Measurements from ENCODE around the gene SEC14L3.
"Not testable (repeated sequence)": the region's sequence is repeated elsewhere in the genome, so short reads cannot be mapped to it uniquely, and the experiment has no call there.

The SEC14L3 gene

DNA sequence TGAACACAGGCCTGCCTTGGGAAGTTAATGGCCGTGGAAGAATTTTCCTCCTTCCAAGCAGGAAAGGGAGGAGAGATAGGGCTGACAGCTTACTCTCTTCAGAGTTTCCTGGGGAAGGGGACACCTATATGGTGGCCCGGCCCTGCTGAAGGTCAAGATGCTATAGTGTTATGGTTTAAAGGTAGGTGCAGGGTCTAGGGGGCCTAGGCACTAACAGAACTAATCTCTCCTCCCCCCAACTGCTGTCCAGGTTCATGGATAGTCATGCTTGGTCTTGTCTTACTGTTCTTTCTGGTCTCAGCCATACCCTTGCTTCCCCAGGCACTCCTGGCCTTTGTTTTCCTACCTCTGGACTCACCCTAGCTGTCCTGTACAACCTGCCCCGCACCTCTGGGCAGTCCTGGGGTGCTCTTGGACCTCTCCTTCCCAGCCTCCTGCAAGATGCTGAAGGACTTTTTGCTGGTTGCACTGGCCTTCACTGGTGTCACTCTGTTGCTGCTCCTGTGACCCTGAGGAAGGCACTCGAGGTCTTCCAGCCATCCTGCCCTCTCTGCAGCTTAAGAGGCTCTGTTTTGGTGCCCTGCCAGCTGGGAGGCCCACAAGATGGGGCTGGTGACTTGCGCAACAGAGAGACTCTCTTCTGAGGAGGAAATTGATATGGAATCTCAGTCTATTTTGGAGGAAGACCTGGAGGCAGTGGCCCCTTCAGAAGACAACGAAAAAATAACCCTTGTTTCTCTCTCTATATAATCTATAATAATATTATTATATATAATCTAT lies 17.9 kb downstream of the SEC14L3 start:
- no peak overlapping the region for H3K4me3 ChIP-seq (ENCODE audit: low read length)
- no peaks in the 10 kb centered on the region for H3K36me3 ChIP-seq (ENCODE audit: control insufficient read depth, insufficient read depth, low read length)
- H3K9ac ChIP-seq (ENCODE audit: low read length), result no peak overlapping the region
- no peak overlapping the region for H2AK5ac ChIP-seq (ENCODE audit: low read length)
- no peak overlapping the region for H3K56ac ChIP-seq (ENCODE audit: low read length)
- no peak overlapping the region for H3K4me2 ChIP-seq (ENCODE audit: low read length)
- no peak overlapping the region for H4K8ac ChIP-seq (ENCODE audit: low read depth, low read length)
- no peak overlapping the region for H2BK5ac ChIP-seq (ENCODE audit: low read length)
- no peak overlapping the region for H3K23ac ChIP-seq (ENCODE audit: low read length)
- no peaks in the 10 kb centered on the region for H3K79me1 ChIP-seq (ENCODE audit: low read length)
- no peaks in the 10 kb centered on the region for H3K27me3 ChIP-seq (ENCODE audit: insufficient read depth, low read length, poor library complexity)
- no CpG with 5 or more reads among the region's 6 CpGs for WGBS (ENCODE audit: extremely low coverage, insufficient coverage, low lambda C conversion rate)
- no peak overlapping the region for H4K5ac ChIP-seq (ENCODE audit: low read length)
- H3K4ac ChIP-seq (ENCODE audit: low read depth, low read length), result no peak overlapping the region
- H3K79me2 ChIP-seq (ENCODE audit: control insufficient read depth, insufficient read depth, low read length), result no peaks in the 10 kb centered on the region
- no peak overlapping the region for H3K27ac ChIP-seq (ENCODE audit: low read depth, low read length)
- H3K18ac ChIP-seq (ENCODE audit: low read length), result no peak overlapping the region
- H3K4me1 ChIP-seq (ENCODE audit: control insufficient read depth, low read depth, low read length), result no peaks in the 10 kb centered on the region
- H2BK15ac ChIP-seq (replicated peaks; ENCODE audit: low read depth), result no peak overlapping the region
- DNase-seq, result peak; percentile 48
- H2BK120ac ChIP-seq (ENCODE audit: low read depth, low read length), result no peak overlapping the region

DNA sequence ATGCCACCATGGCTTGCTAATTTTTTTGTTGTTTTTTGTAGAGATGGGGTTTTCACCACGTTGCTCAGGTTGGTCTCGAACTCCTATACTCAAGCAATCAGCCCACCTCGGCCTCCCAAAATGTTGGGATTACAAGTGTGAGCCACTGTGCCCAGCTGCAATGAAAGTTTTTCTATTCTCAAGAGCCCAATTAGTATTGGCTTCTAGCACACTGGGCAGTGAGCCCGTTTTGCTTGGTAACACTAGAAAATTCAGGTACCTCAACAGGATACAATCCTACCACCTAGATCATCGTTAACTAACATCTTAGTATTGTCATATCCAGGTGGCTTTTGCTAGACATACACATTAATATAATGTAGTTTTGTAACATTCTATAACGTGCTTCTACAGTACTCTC lies 19.0 kb downstream of the SEC14L3 start:
- H3K79me1 ChIP-seq (ENCODE audit: low read length), result no peaks in the 10 kb centered on the region
- no peak overlapping the region for H3K56ac ChIP-seq (ENCODE audit: low read length)
- no peaks in the 10 kb centered on the region for H3K36me3 ChIP-seq (ENCODE audit: control insufficient read depth, insufficient read depth, low read length)
- H3K9ac ChIP-seq (ENCODE audit: low read length), result no peak overlapping the region
- no peak for DNase-seq
- H3K4me2 ChIP-seq (ENCODE audit: low read length), result no peak overlapping the region
- no peak overlapping the region for H2BK15ac ChIP-seq (replicated peaks; ENCODE audit: low read depth)
- no peak overlapping the region for H4K8ac ChIP-seq (ENCODE audit: low read depth, low read length)
- no peak overlapping the region for H3K18ac ChIP-seq (ENCODE audit: low read length)
- no peak overlapping the region for H3K4ac ChIP-seq (ENCODE audit: low read depth, low read length)
- no peak overlapping the region for H3K27ac ChIP-seq (ENCODE audit: low read depth, low read length)
- H3K4me1 ChIP-seq (ENCODE audit: control insufficient read depth, low read depth, low read length), result no peaks in the 10 kb centered on the region
- no peak overlapping the region for H2BK120ac ChIP-seq (ENCODE audit: low read depth, low read length)
- no peaks in the 10 kb centered on the region for H3K79me2 ChIP-seq (ENCODE audit: control insufficient read depth, insufficient read depth, low read length)
- H3K27me3 ChIP-seq (ENCODE audit: insufficient read depth, low read length, poor library complexity), result no peaks in the 10 kb centered on the region
- no peak overlapping the region for H2AK5ac ChIP-seq (ENCODE audit: low read length)
- H4K5ac ChIP-seq (ENCODE audit: low read length), result no peak overlapping the region
- WGBS (ENCODE audit: extremely low coverage, insufficient coverage, low lambda C conversion rate), result no CpG with 5 or more reads among the region's 6 CpGs
- no peak overlapping the region for H2BK5ac ChIP-seq (ENCODE audit: low read length)
- no peak overlapping the region for H3K23ac ChIP-seq (ENCODE audit: low read length)
- H3K4me3 ChIP-seq (ENCODE audit: low read length), result no peak overlapping the region

DNA sequence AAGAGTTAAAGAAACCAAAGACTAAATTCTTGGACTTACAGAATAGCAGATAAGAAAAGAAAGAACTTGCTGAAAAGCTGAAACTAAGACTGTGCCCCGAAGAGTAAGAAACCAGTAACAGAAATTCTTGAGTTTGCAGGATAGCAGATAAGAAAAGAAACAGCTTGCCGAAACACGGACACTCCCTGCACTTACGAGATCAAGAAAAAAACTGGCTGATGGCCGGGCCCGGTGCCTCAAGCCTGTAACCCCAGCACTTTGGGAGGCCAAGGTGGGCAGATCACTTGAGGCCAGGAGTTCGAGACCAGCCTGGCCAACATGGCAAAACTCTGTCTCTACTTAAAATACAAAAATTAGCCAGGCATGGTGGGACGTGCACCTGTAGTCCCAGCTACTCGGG lies 20.3 kb downstream of the SEC14L3 start:
- not testable (repeated sequence) for H4K8ac ChIP-seq (ENCODE audit: low read depth, low read length); H2BK120ac ChIP-seq (ENCODE audit: low read depth, low read length); H4K5ac ChIP-seq (ENCODE audit: low read length); H3K4me2 ChIP-seq (ENCODE audit: low read length); H3K4me3 ChIP-seq (ENCODE audit: low read length); H3K79me1 ChIP-seq (ENCODE audit: low read length); H3K27ac ChIP-seq (ENCODE audit: low read depth, low read length); H3K56ac ChIP-seq (ENCODE audit: low read length); H3K36me3 ChIP-seq (ENCODE audit: control insufficient read depth, insufficient read depth, low read length); H3K23ac ChIP-seq (ENCODE audit: low read length); H3K9ac ChIP-seq (ENCODE audit: low read length); H3K4ac ChIP-seq (ENCODE audit: low read depth, low read length); H3K79me2 ChIP-seq (ENCODE audit: control insufficient read depth, insufficient read depth, low read length); H2BK5ac ChIP-seq (ENCODE audit: low read length); H3K4me1 ChIP-seq (ENCODE audit: control insufficient read depth, low read depth, low read length); H3K27me3 ChIP-seq (ENCODE audit: insufficient read depth, low read length, poor library complexity); H3K18ac ChIP-seq (ENCODE audit: low read length); H2AK5ac ChIP-seq (ENCODE audit: low read length); DNase-seq; H2BK15ac ChIP-seq (replicated peaks; ENCODE audit: low read depth)
- no CpG with 5 or more reads among the region's 9 CpGs for WGBS (ENCODE audit: extremely low coverage, insufficient coverage, low lambda C conversion rate)

DNA sequence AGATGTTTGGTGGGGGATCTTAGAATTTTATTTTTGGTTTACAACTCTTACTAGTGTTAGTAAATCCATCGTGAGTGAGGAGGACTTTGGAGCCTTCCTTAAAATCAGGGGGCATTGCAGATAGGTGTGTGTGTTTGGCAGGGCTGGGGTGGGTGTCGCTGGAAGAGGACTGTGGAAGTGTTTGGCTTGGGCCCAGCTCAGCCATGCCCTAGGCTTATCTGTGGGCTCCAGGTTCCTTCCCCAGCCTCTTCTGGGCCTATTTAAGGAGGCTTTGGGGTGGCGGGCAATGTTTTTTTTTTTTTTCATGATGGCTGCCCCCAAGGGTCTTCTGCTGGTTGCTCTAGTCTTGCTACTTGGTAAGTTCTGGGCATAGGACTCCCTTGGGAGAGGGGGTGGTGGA lies 24.2 kb downstream of the SEC14L3 start:
- Histone ChIP-seq H3K9ac (ENCODE audit: low read length) (no peak overlapping the region), H3K4ac (ENCODE audit: low read depth, low read length) (no peak overlapping the region), H3K23ac (ENCODE audit: low read length) (no peak overlapping the region), H2BK15ac (replicated peaks; ENCODE audit: low read depth) (no peak overlapping the region), H2BK120ac (ENCODE audit: low read depth, low read length) (no peak overlapping the region), H3K79me2 (ENCODE audit: control insufficient read depth, insufficient read depth, low read length) (no peaks in the 10 kb centered on the region), H2AK5ac (ENCODE audit: low read length) (no peak overlapping the region), H3K4me2 (ENCODE audit: low read length) (no peak overlapping the region), H4K8ac (ENCODE audit: low read depth, low read length) (no peak overlapping the region), H3K18ac (ENCODE audit: low read length) (no peak overlapping the region), H3K4me1 (ENCODE audit: control insufficient read depth, low read depth, low read length) (peaks cover 2% of the 10 kb centered on the region), H3K4me3 (ENCODE audit: low read length) (no peak overlapping the region), H3K27me3 (ENCODE audit: insufficient read depth, low read length, poor library complexity) (no peaks in the 10 kb centered on the region), H3K56ac (ENCODE audit: low read length) (no peak overlapping the region), H3K36me3 (ENCODE audit: control insufficient read depth, insufficient read depth, low read length) (no peaks in the 10 kb centered on the region), H4K5ac (ENCODE audit: low read length) (no peak overlapping the region), H2BK5ac (ENCODE audit: low read length) (no peak overlapping the region), H3K27ac (ENCODE audit: low read depth, low read length) (no peak overlapping the region), H3K79me1 (ENCODE audit: low read length) (no peaks in the 10 kb centered on the region)
- WGBS (ENCODE audit: extremely low coverage, insufficient coverage, low lambda C conversion rate), result no CpG with 5 or more reads among the region's 3 CpGs
- DNase-seq, result no peak

DNA sequence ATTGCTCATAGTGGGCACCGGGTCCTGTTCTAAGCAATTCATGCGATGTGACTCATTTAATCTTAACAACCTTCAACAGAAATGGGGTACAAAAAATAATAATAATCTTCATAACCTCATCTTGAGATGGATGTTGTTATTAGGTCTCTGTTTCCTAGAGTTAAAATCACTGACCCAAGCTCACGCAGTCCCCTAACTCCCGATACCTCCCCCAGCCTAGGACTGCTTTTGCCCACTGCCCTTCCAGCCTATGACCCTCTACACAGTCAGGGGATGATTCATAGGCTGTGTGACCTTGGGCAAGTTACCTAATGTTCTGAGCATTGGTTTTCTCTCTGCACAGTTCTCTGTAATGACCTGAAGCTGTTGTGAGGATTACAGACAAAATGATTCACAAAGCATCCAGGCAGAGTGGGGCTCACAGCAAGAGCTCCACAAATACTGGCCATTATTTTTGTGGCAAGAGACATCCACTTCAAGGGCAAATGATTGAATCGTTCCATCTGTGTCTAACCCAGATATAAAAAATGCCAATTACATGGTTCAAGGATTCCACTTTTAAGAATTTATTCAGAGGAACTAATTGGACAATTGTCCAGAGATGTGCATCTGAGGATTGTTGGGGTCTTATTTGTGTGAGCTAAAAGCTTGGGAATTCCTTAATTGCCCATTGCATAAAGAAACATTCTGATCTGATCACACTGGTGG lies 26.2 kb downstream of the SEC14L3 start:
- Histone ChIP-seq H3K4me2 (ENCODE audit: low read length) (no peak overlapping the region), H4K5ac (ENCODE audit: low read length) (no peak overlapping the region), H3K79me2 (ENCODE audit: control insufficient read depth, insufficient read depth, low read length) (no peaks in the 10 kb centered on the region), H3K4me1 (ENCODE audit: control insufficient read depth, low read depth, low read length) (peaks cover 2% of the 10 kb centered on the region), H3K9ac (ENCODE audit: low read length) (no peak overlapping the region), H3K36me3 (ENCODE audit: control insufficient read depth, insufficient read depth, low read length) (no peaks in the 10 kb centered on the region), H2BK15ac (replicated peaks; ENCODE audit: low read depth) (no peak overlapping the region), H2BK120ac (ENCODE audit: low read depth, low read length) (no peak overlapping the region), H3K23ac (ENCODE audit: low read length) (no peak overlapping the region), H3K4me3 (ENCODE audit: low read length) (no peak overlapping the region), H2AK5ac (ENCODE audit: low read length) (no peak overlapping the region), H3K79me1 (ENCODE audit: low read length) (no peaks in the 10 kb centered on the region), H3K18ac (ENCODE audit: low read length) (no peak overlapping the region), H4K8ac (ENCODE audit: low read depth, low read length) (no peak overlapping the region), H2BK5ac (ENCODE audit: low read length) (no peak overlapping the region), H3K4ac (ENCODE audit: low read depth, low read length) (no peak overlapping the region), H3K27me3 (ENCODE audit: insufficient read depth, low read length, poor library complexity) (no peaks in the 10 kb centered on the region), H3K27ac (ENCODE audit: low read depth, low read length) (no peak overlapping the region), H3K56ac (ENCODE audit: low read length) (peak overlapping the region; percentile 40)
- no CpG with 5 or more reads among the region's 5 CpGs for WGBS (ENCODE audit: extremely low coverage, insufficient coverage, low lambda C conversion rate)
- DNase-seq, result no peak

All from mesendoderm (in vitro differentiated cells).